ENCODE data around the gene RALGDS.

DNA sequence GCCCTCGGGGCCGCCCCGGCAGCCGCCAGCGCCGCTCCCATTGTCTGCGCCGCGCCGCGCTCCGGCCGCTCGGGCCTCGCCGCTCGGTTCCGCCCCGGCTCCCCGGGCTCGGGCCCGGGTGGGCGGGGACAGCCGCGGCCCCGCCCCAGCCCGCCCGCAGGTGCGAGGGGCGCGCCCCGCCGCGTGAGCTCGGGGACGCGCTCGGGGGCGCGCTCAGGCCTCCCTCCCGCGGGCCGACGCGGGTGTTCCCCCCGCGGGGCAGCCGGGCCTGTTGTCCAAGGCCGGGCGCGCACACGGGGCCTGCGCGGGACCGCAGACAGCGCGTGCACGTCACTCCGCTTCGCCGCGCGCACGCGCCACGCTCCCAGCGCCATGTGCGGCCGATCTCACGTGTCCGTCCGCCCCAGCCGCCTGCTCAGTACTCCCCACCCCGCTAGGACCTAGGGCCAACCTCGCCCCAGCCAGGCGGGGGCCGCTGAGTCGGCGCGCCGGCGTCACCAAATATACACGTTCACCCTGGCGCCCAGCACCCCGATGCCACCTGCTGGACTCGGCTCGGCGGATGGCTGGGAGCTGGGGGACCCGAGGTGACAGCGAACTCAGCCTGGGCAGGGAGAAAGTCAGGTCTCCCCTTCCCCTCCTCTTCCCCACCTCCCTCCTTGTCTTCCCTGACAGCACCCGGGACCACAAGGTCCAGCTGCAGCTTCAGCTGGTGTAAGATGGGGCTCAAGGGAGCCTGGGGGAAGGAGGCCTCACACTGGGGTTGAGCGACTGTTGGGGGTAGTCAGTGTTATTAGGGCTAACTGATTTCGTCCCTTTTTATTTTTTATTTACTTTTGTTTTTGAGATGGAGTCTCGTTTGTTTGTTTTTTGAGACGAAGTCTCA is 28.3 kb upstream of the RALGDS start:
- TF ChIP-seq, protein P1, sequence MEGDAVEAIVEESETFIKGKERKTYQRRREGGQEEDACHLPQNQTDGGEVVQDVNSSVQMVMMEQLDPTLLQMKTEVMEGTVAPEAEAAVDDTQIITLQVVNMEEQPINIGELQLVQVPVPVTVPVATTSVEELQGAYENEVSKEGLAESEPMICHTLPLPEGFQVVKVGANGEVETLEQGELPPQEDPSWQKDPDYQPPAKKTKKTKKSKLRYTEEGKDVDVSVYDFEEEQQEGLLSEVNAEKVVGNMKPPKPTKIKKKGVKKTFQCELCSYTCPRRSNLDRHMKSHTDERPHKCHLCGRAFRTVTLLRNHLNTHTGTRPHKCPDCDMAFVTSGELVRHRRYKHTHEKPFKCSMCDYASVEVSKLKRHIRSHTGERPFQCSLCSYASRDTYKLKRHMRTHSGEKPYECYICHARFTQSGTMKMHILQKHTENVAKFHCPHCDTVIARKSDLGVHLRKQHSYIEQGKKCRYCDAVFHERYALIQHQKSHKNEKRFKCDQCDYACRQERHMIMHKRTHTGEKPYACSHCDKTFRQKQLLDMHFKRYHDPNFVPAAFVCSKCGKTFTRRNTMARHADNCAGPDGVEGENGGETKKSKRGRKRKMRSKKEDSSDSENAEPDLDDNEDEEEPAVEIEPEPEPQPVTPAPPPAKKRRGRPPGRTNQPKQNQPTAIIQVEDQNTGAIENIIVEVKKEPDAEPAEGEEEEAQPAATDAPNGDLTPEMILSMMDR (IDR thresholded peaks at IDR 0.05; ENCODE audit: low read depth, low read length), result peak; percentile 21
- no peak for TF ChIP-seq EZH2phosphoT487 (IDR thresholded peaks at IDR 0.05; ENCODE audit: low read depth)
